K562 (cell line): ENCODE results near the gene DAGLA. TPM values are rescaled to one million over a fixed set of nuclear protein-coding genes. Genes with fewer than 3 reads are reported as not detected.

Experiments
- ATAC-seq: fragments of 200-7000 bp; cut with Tn5 transposase; 3 replicates; pipeline ENCODE4 v1.9.1; 2020; ENCODE audit warnings: moderate library complexity
- BruUV-seq: library from RNA; stranded (reverse); fragments of 400-500 nt; replicated peaks from 2 replicates; lab custom pipeline; 2021; lab: Mats Ljungman, UMichigan
- CTCF ChIA-PET: fragments of 300-600 bp; formaldehyde crosslinking; extraction: SDS; loops from one replicate; lab custom pipeline; 2021; ENCODE audit warnings: low intra/inter-chr PET ratio; lab: Yijun Ruan, JAX
- POLR2A ChIA-PET: fragments of 300-600, 350-650 bp; sonication (Branson Sonifier 250); formaldehyde crosslinking; extraction: SDS; loops from one replicate; lab custom pipeline; 2021; ENCODE audit warnings: antibody characterized with exemption, inconsistent platforms; lab: Yijun Ruan, JAX
- DNase-seq, 4 experiments: peaks; one replicate each; pipeline versions ENCODE4 v3.0.0 to v3.0.0-alpha.2; 2011 to 2018; ENCODE audit warnings: low spot score in 3 of 4, mixed read lengths in 3 of 4; ENCODE audit errors: extremely low read depth in 1 of 4
- FAIRE-seq: peaks from 2 replicates; lab custom pipeline; 2011; peaks lifted over from hg19 to GRCh38; lab: Jason Lieb, UNC
- H2AFZ ChIP-seq: 2 replicates; pipeline ENCODE4 v1.6.0; 2011; ENCODE audit warnings: low read depth, low read length, control low read depth, inconsistent platforms
- H3K27ac ChIP-seq: fragments of 200-600 bp; 3 replicates; pipeline ENCODE4 v1.8.0; 2011; ENCODE audit warnings: low read depth, mild to moderate bottlenecking, control low read depth, inconsistent platforms, low read length, moderate library complexity, mixed read lengths; ENCODE audit errors: extremely low read depth
- H3K27me3 ChIP-seq, 2 experiments: fragments of 300-600 bp in 1 of 2; 2 replicates in 1 of 2; 3 replicates in 1 of 2; pipeline versions ENCODE4 v1.6.0 to v1.8.0; 2011; ENCODE audit warnings: inconsistent platforms in 2 of 2, low read length in 2 of 2, mild to moderate bottlenecking in 1 of 2, mixed read lengths in 1 of 2, moderate library complexity in 1 of 2; ENCODE audit not compliant: control insufficient read depth in 2 of 2, insufficient read depth in 2 of 2
- H3K36me3 ChIP-seq: fragments of 300-600 bp; 3 replicates; pipeline ENCODE4 v1.8.0; 2011; ENCODE audit warnings: mild to moderate bottlenecking, low read length, inconsistent platforms; ENCODE audit not compliant: control insufficient read depth, insufficient read depth
- H3K4me1 ChIP-seq, 2 experiments: fragments of 200-600 bp in 1 of 2; replicated peaks in 1 of 2; 2 replicates in 1 of 2; 3 replicates in 1 of 2; pipeline versions ENCODE4 v1.5.1 to v1.8.0; 2011; ENCODE audit warnings: inconsistent platforms in 2 of 2, low read length in 2 of 2, mild to moderate bottlenecking in 1 of 2, mixed read lengths in 1 of 2, moderate library complexity in 1 of 2; ENCODE audit not compliant: control insufficient read depth in 2 of 2, insufficient read depth in 2 of 2
- H3K4me2 ChIP-seq: 2 replicates; pipeline ENCODE4 v1.6.1; 2011; ENCODE audit warnings: low read length, control low read depth, inconsistent platforms, mixed read lengths; ENCODE audit not compliant: insufficient read depth
- H3K4me3 ChIP-seq: fragments of 200-600 bp; sonication (generic), shearing (Covaris generic); 2 replicates; pipeline ENCODE4 v1.5.1; 2016; ENCODE audit warnings: control low read depth, inconsistent platforms
- H3K79me2 ChIP-seq: fragments of 200-600 bp; 3 replicates; pipeline ENCODE4 v1.8.0; 2011; ENCODE audit warnings: low read length, inconsistent platforms; ENCODE audit not compliant: control insufficient read depth, insufficient read depth
- H3K9ac ChIP-seq, 2 experiments: 2 replicates each; pipeline versions ENCODE4 v1.6.0 to v1.6.1; 2011; ENCODE audit warnings: low read depth in 2 of 2, low read length in 2 of 2, control low read depth in 1 of 2, inconsistent platforms in 1 of 2, mild to moderate bottlenecking in 1 of 2, mixed read lengths in 1 of 2; ENCODE audit not compliant: insufficient read depth in 1 of 2
- H3K9me1 ChIP-seq: one replicate; pipeline ENCODE4 v1.6.0; 2011; ENCODE audit warnings: inconsistent platforms, mild to moderate bottlenecking, low read length, moderate library complexity; ENCODE audit not compliant: control insufficient read depth, insufficient read depth
- H3K9me3 ChIP-seq: replicated peaks from 2 replicates; pipeline ENCODE4 v1.5.1; 2011; ENCODE audit warnings: low read depth, low read length, inconsistent platforms; ENCODE audit not compliant: control insufficient read depth, insufficient read depth
- H4K20me1 ChIP-seq: replicated peaks from 2 replicates; pipeline ENCODE4 v1.6.1; 2011; ENCODE audit warnings: low read length, inconsistent platforms, mixed read lengths; ENCODE audit not compliant: control insufficient read depth, insufficient read depth
- ATF7 ChIP-seq: fragments of 450-650 bp; IDR thresholded peaks from 2 replicates; pipeline ENCODE4 v1.7.1; 2014; ENCODE audit warnings: mild to moderate bottlenecking, moderate library complexity
- ZBTB7A ChIP-seq: IDR thresholded peaks from 2 replicates; pipeline ENCODE4 v1.6.1; 2011; ENCODE audit warnings: low read depth, mild to moderate bottlenecking, low read length, moderate library complexity, borderline replicate concordance; ENCODE audit not compliant: control insufficient read depth
- WGBS: fragments of 100-300 bp; shearing (Covaris generic); methylation state at CpG from one replicate; pipeline ENCODE4 v1.1.6; 2016; ENCODE audit warnings: low coverage, mixed read lengths; ENCODE audit not compliant: insufficient coverage; ENCODE audit errors: missing lambda C conversion rate; 5-methylcytosine and 5-hydroxymethylcytosine counted together
- in situ Hi-C: fragments of 300-500 bp; cut with MboI; formaldehyde crosslinking; loops from 4 replicates; pipeline ENCODE4 v1.15.0; 2018; ENCODE audit warnings: inconsistent platforms, mixed read lengths
- intact Hi-C: fragments of 100-400 bp; cut with micrococcal nuclease; formaldehyde crosslinking; loops from 2 replicates; pipeline ENCODE4 v1.14.2; 2022
- polyA plus RNA-seq, 8 experiments: library from polyadenylated mRNA; depleted of rRNA in 4 of 8; stranded (reverse) in 5 of 8; unstranded in 3 of 8; fragments of >200 nt; fragmentation: Nextera tagmentation in 2 of 8; fragmentation: Illumina TruSeq in 1 of 8; extraction: Ambion mirVana in 2 of 8; extraction: Trizol in 1 of 8; gene quantifications; 2 replicates each; pipeline versions ENCODE4 v1.2.1 to v1.2.3, GENCODE V29; 2011 to 2014; ENCODE audit warnings: inconsistent platforms in 1 of 8, missing spikeins in 1 of 8
- total RNA-seq, 7 experiments: library from RNA; depleted of rRNA in 6 of 7; stranded (reverse); fragments of >200 nt in 6 of 7; fragmentation: Illumina TruSeq in 2 of 7; extraction: Trizol in 2 of 7; gene quantifications; 2 replicates each; pipeline versions ENCODE4 v1.2.1 to v1.2.3, GENCODE V29; 2011 to 2021; ENCODE audit warnings: low replicate concordance in 1 of 7
- TF ChIP-seq, protein P1 (sequence below), 2 experiments: IDR thresholded peaks; 2 replicates each; pipeline ENCODE4 v1.6.1; 2011; ENCODE audit warnings: borderline replicate concordance in 1 of 2, control low read depth in 1 of 2, low read depth in 1 of 2, low read length in 1 of 2, mild to moderate bottlenecking in 1 of 2, mixed read lengths in 1 of 2, moderate library complexity in 1 of 2; ENCODE audit not compliant: insufficient read depth in 1 of 2, insufficient read length in 1 of 2, poor library complexity in 1 of 2, severe bottlenecking in 1 of 2; ENCODE audit errors: extremely low read depth in 1 of 2

Gene DAGLA
- total and polyA plus RNA-seq, 9 of the 15 experiments (the other 6 are each of a cell fraction or from before 2014, with no cell fraction given) = 0.03 to 0.16 (median 0.04) TPM; not detected in 4

GRCh38 chr11:61754534-61755482 is 74.6 kb downstream of the DAGLA start (continued):
- TF ChIP-seq ATF7 = peak; percentile 44; the same call in 1 of the 2 replicates

GRCh38 chr11:61756147-61756451 is 75.9 kb downstream of the DAGLA start:
- ATAC-seq (no peak), FAIRE-seq (no peak), DNase-seq (no peak)
- Histone ChIP-seq H3K36me3 (no peaks in the 10 kb centered on the region), H4K20me1 (no peaks in the 10 kb centered on the region), H3K4me2 (no peak overlapping the region), H3K4me3 (no peak overlapping the region), H3K27me3 (no peaks in the 10 kb centered on the region), H3K9me3 (no peaks in the 10 kb centered on the region), H2AFZ (no peak overlapping the region), H3K9ac (peak overlapping the region in 1 of 2 experiments; percentile 78; a peak in 3 of 4 replicates), H3K4me1 (peaks cover 50 to 80% of the 10 kb centered on the region in 2 experiments), H3K9me1 (no peaks in the 10 kb centered on the region), H3K27ac (peak overlapping the region; percentile 66; the same call in 1 of the 3 replicates), H3K79me2 (peaks cover 53% of the 10 kb centered on the region)
- in situ Hi-C loops (no loop called here), intact Hi-C loops (no loop called here)
- WGBS = 53% methylated on average over 4 of the region's 4 CpGs
- TF ChIP-seq ZBTB7A = no peak
- TF ChIP-seq, protein P1, sequence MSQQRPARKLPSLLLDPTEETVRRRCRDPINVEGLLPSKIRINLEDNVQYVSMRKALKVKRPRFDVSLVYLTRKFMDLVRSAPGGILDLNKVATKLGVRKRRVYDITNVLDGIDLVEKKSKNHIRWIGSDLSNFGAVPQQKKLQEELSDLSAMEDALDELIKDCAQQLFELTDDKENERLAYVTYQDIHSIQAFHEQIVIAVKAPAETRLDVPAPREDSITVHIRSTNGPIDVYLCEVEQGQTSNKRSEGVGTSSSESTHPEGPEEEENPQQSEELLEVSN (IDR thresholded peaks at IDR 0.05; ENCODE audit: borderline replicate concordance in 1 of 2, extremely low read depth in 1 of 2, insufficient read depth in 1 of 2, insufficient read length in 1 of 2, low read depth in 1 of 2, low read length in 1 of 2, poor library complexity in 1 of 2, severe bottlenecking in 1 of 2) = peak in 1 of 2 experiments; percentile 10
- CTCF ChIA-PET = no interaction called here
- BruUV-seq = no TSS peak
- POLR2A ChIA-PET = interaction anchor here (0.5 to 1.0 kb wide), 2 partner anchors 8 to 9 kb away, joined by 3 to 6 read pairs; no protein-coding TSS in a partner anchor
